ENCODE data around the gene ALLC.

The ALLC gene

GRCh38 chr2:3680548-3681345, 22.7 kb downstream of the ALLC start:
- DNase-seq: no peak

GRCh38 chr2:3681625-3682024, 23.6 kb downstream of the ALLC start:
- DNase-seq: no peak

- no peak for DNase-seq
Observed at GRCh38 chr2:3682811-3683210, 24.8 kb downstream of the ALLC start.

- no peak for DNase-seq
Observed at GRCh38 chr2:3683748-3684454, 25.9 kb downstream of the ALLC start.

- no peak for DNase-seq
Observed at GRCh38 chr2:3689998-3690748, 32.2 kb downstream of the ALLC start.

GRCh38 chr2:3692375-3692774, 34.4 kb downstream of the ALLC start:
- peak; percentile 67 for DNase-seq

- DNase-seq: no peak
Observed at GRCh38 chr2:3696545-3696944, 38.5 kb downstream of the ALLC start.

- no peak for DNase-seq
Observed at GRCh38 chr2:3701071-3701470, 43.1 kb downstream of the ALLC start.

GRCh38 chr2:3703236-3703756, 45.3 kb downstream of the ALLC start, which contains the start of gene DCDC2C:
Gene DCDC2C, plus strand, starts transcription at chr2:3703575. Its CDS starts 177 bp downstream, at chr2:3703752.
- DNase-seq: no peak

- DNase-seq: no peak
Observed at GRCh38 chr2:3703757-3704355, 45.9 kb downstream of the ALLC start.

GRCh38 chr2:3704692-3705091, 46.7 kb downstream of the ALLC start:
- no peak for DNase-seq

- DNase-seq: no peak
Observed at GRCh38 chr2:3705782-3706181, 47.8 kb downstream of the ALLC start.

- DNase-seq: no peak
Observed at GRCh38 chr2:3706892-3707291, 48.9 kb downstream of the ALLC start.

- DNase-seq: no peak
Observed at GRCh38 chr2:3708576-3708975, 50.6 kb downstream of the ALLC start.

- DNase-seq: no peak
Observed at GRCh38 chr2:3709225-3709624, 51.2 kb downstream of the ALLC start.

- DNase-seq: no peak
Observed at GRCh38 chr2:3712424-3712823, 54.4 kb downstream of the ALLC start.

- DNase-seq: no peak
Observed at GRCh38 chr2:3712831-3713503, 55.0 kb downstream of the ALLC start.

GRCh38 chr2:3718679-3719078, 60.7 kb downstream of the ALLC start:
- DNase-seq: no peak

GRCh38 chr2:3725002-3725401, 67.0 kb downstream of the ALLC start:
- DNase-seq: no peak

- no peak for DNase-seq
Observed at GRCh38 chr2:3725458-3726250, 67.7 kb downstream of the ALLC start.

- DNase-seq: no peak
Observed at GRCh38 chr2:3726511-3726910, 68.5 kb downstream of the ALLC start.

All from NCI-H748 treated with DMSO at 0.1 percent for 48 hours (cell line).